ENCODE results near the gene NLRP13.

NLRP13 gene

DNA sequence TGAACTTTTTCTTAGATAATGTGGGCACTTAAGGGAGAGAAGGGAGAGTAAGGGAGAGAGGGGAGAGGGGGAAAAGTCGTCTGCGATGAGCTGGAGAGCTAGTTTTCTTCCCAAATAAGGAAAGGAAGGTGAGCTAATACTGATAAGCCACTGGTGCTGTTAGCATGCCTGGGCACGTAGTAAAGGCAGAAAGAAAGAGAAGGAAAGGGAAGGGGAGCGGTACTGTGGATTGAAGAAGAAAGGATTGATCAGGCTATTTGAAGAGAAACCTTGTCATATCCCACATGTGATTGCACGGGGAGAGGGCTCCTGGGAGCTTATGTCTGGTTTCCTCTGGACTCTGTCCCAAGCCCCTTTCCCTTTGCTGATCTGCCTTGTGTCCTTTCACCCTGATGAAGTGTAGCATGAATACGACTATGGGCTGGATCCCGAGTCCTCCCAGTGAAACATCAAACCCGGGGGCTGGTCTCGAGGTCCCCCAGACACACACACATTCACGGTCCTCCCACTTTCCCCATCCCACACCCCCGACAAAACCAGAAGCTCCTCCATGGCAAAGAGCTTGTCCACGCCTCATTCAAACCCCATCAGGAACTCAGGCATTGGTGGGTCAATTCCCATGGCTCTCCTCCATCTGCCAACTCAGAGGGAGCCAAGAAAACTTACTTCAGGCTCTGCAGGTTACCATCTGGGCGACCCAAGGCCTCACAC is 30.6 kb downstream of the NLRP13 start:
- no peak for DNase-seq

DNA sequence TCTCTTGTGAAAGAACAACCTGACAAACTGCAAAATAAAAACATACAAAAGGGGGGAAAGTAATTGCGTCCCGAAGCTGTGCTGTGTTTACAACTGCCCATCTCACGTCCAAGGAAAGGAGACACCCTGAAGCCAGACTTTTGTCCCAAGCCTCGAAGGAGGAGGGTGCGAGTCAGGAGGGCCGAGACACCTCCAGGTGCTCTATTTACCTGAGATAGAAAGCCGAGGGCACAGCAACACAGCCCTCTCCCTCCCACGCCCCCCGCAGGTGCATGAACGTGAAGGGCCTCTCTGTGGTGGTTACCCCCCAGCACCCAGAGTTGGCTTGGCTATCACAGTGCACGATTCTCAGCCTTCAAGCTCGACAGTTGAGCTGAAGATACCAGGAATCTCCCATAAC is 33.2 kb downstream of the NLRP13 start:
- no peak for DNase-seq

DNA sequence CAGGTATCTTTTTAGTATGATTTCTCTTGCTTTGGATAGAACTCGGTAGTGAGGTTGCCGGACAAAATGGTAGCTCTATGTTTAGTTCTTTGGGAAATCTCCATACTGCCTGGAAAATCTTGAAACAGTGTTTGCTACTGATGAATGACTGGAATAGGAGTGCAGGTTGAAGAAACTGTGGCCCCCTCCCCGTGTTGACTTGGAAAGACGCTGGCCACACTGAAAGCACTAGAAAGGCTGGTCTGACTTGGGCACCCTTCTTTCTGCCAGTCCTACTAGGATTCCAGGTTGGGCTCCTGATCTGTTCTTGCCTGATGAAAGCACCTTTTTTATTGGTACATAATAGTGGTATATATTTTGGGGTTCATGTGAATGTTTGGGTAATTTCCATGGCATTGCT is 49.5 kb downstream of the NLRP13 start:
- no peak for DNase-seq

DNA sequence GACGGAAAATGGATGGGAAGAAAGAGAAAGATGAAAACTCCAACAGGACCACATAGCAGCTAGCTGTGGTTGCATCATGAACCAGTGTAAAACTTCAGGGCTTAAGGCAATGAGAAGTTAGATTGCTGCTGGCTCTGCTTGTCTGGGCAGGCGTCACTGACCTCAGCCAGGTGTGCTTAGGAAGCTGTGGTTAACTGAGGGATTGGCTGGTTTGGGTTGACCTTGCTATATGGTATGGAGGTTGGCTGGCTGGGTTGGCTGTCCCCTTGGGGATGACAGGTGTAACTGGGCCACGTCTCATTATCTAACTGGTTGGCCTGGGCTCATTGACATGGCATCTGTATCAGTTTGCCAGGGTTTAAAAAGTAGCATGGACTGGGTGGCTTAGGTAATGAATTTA is 54.9 kb downstream of the NLRP13 start:
- DNase-seq: no peak

DNA sequence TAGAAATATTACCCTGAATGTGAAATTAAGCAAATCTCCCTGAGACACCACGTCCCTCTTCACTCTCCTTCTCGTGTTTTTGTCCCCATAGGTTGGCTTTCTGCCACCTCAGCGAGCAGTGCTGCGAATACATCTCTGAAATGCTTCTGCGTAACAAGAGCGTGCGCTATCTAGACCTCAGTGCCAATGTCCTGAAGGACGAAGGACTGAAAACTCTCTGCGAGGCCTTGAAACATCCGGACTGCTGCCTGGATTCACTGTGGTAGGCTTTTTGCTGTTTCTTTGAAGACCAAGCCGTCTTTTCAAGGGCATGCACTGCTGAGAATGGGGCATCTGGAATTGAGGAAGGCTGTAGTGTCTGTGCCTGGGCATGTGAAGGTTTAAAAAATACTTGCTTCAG is 61.4 kb downstream of the NLRP13 start:
- DNase-seq: no peak

DNA sequence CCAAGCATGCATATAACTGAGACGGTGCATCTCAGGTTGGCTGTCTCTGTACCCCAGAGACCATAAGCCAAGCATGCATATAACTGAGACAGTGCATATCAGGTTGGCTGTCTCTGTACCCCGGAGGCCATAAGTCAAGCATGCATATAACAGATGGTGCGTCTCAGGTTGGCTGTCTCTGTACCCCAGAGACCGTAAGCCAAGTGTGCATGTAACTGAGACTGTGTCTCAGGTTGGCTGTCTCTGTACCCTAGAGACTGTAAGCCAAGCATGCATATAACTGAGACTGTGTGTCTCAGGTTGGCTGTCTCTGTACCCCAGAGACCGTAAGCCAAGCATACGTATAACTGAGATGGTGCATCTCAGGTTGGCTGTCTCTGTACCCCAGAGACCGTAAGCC is 65.0 kb downstream of the NLRP13 start:
- DNase-seq: no peak

DNA sequence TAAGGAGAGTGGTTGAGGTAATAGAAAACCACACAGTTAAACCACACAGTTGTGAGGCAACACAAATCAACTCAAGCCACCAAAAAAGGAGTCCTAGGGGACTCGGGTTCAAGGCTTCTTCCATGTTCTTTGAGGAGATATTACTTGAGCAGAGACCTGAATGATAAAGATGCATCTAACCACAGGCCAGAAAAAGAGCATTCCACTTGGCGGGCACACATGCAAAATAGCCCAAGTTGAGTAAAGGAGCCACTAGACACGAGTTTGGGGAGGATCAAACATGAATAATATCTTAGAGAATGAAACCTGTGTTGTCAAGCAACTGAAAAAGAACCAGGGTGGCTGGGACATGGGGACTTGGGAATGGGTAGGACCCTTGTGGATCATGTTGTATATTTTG is 65.6 kb downstream of the NLRP13 start:
- no peak for DNase-seq

DNA sequence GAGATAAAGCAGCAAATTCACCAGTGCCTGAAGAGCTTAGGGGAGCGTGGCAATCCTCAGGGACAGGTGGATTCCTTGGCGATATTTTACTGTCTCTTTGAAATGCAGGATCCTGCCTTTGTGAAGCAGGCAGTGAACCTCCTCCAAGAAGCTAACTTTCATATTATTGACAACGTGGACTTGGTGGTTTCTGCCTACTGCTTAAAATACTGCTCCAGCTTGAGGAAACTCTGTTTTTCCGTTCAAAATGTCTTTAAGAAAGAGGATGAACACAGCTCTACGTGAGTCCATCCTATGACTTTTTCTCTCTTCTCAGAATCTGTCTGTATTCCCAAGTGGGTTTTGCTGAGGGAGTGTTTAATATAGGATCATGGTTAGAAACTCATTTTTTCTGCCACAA is 73.2 kb downstream of the NLRP13 start:
- no peak for DNase-seq

DNA sequence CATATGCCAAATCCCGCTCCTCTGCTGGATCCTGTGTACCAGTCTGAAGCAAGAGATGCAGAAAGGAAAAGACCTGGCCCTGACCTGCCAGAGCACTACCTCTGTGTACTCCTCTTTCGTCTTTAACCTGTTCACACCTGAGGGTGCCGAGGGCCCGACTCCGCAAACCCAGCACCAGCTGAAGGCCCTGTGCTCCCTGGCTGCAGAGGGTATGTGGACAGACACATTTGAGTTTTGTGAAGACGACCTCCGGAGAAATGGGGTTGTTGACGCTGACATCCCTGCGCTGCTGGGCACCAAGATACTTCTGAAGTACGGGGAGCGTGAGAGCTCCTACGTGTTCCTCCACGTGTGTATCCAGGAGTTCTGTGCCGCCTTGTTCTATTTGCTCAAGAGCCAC is 73.7 kb downstream of the NLRP13 start:
- no peak for DNase-seq

DNA sequence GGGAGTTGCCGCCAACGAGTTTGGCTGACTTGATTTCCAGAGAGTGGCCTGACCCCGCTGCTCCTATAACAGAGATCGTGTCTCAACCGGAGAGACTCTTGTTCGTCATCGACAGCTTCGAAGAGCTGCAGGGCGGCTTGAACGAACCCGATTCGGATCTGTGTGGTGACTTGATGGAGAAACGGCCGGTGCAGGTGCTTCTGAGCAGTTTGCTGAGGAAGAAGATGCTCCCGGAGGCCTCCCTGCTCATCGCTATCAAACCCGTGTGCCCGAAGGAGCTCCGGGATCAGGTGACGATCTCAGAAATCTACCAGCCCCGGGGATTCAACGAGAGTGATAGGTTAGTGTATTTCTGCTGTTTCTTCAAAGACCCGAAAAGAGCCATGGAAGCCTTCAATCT is 74.2 kb downstream of the NLRP13 start:
- DNase-seq: no peak

DNA sequence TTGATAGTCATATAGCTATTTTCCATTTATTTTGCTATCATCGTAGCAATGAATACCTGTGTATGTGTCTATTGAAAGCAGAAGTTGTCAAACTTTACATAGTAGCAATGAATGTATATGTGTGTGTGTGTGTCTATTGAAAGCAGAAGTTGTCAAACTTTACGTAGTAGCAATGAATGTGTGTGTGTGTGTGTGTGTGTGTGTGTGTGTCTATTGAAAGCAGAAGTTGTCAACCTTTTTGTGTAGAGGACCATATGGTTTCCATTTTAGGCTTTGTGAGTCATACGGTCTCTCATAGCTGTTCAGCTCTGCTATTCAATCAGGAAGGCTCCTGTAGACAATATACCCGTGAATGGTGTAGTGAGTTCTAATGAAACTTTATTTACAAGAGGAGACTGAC is 75.0 kb downstream of the NLRP13 start:
- DNase-seq: no peak

DNA sequence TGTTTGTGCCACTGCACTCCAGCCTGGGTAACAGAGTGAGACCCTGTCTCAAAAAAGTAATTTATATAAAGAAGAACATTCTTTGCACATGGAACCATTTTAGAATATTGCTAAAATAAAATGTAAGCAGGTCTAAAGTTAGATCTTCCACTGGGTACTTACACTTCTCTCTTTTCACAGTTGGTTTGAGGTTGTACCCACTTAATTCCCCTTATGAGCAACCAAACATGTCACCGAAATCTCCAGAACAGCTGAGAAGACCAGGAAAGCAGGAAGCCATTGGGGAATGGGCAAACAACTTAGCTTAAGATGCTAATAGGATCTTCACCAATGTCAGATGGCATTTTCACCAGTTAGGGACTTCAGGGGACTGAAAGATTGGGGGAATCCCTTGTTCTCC is 77.0 kb downstream of the NLRP13 start:
- no peak for DNase-seq
